OCI-LY7 (cell line): ENCODE measurements around the gene SMYD3. TPM values are rescaled to one million over a fixed set of nuclear protein-coding genes. Genes with fewer than 3 reads are reported as not detected.

Experiments
- BruUV-seq: library from RNA; stranded (reverse); fragments of 400-500 nt; replicated peaks from 2 replicates; lab custom pipeline; 2021; lab: Mats Ljungman, UMichigan
- CTCF ChIA-PET: fragments of 300-600 bp; sonication (Branson Sonifier 250); formaldehyde crosslinking; loops from one replicate; lab custom pipeline; 2022; ENCODE audit warnings: antibody characterized with exemption; ENCODE audit not compliant: unreplicated experiment; lab: Charles Lee
- POLR2A ChIA-PET: fragments of 300-600 bp; sonication (Branson Sonifier 250); formaldehyde crosslinking; loops from one replicate; lab custom pipeline; 2022; ENCODE audit warnings: antibody characterized with exemption; lab: Charles Lee
- DNase-seq: peaks from one replicate; pipeline ENCODE4 v3.0.0-alpha.2; 2015; ENCODE audit warnings: low spot score
- H2AFZ ChIP-seq: fragments of 200-600 bp; sonication (generic), shearing (Covaris generic); 2 replicates; pipeline ENCODE4 v1.6.1; 2014; ENCODE audit warnings: mild to moderate bottlenecking, antibody characterized with exemption, low read length, moderate library complexity
- H3K27ac ChIP-seq: fragments of 200-600 bp; sonication (generic); 2 replicates; pipeline ENCODE4 v1.5.1; 2014; ENCODE audit warnings: mixed run types, low read depth, mild to moderate bottlenecking, moderate library complexity, low read length, inconsistent platforms; ENCODE audit not compliant: poor library complexity, severe bottlenecking
- H3K36me3 ChIP-seq: fragments of 200-600 bp; sonication (generic); 2 replicates; pipeline ENCODE4 v1.6.1; 2014; ENCODE audit warnings: mild to moderate bottlenecking, antibody characterized with exemption, low read length, moderate library complexity, mixed read lengths; ENCODE audit not compliant: insufficient read depth
- H3K4me1 ChIP-seq: fragments of 200-600 bp; sonication (generic); 2 replicates; pipeline ENCODE4 v1.5.1; 2014; ENCODE audit warnings: mild to moderate bottlenecking, low read length; ENCODE audit not compliant: insufficient read depth, poor library complexity, severe bottlenecking
- H3K4me2 ChIP-seq: fragments of 200-600 bp; sonication (generic); 2 replicates; pipeline ENCODE4 v1.6.1; 2014; ENCODE audit warnings: mild to moderate bottlenecking, low read length
- H3K4me3 ChIP-seq: fragments of 200-600 bp; sonication (generic); 2 replicates; pipeline ENCODE4 v1.5.1; 2014; ENCODE audit warnings: mild to moderate bottlenecking, low read depth, low read length; ENCODE audit not compliant: poor library complexity, severe bottlenecking
- H3K79me2 ChIP-seq: fragments of 200-600 bp; sonication (generic); 2 replicates; pipeline ENCODE4 v1.6.1; 2016; ENCODE audit warnings: low read depth, mild to moderate bottlenecking, low read length, moderate library complexity, mixed read lengths; ENCODE audit not compliant: insufficient read depth
- H3K9me2 ChIP-seq: fragments of 200-600 bp; sonication (generic); 2 replicates; pipeline ENCODE4 v1.6.1; 2016; ENCODE audit warnings: mild to moderate bottlenecking, low read length, mixed read lengths; ENCODE audit not compliant: insufficient read depth
- H3K9me3 ChIP-seq: fragments of 200-600 bp; sonication (generic); 2 replicates; pipeline ENCODE4 v1.6.1; 2014; ENCODE audit warnings: mild to moderate bottlenecking, mixed run types, low read length, mixed read lengths
- H4K20me1 ChIP-seq: fragments of 200-600 bp; sonication (generic); 2 replicates; pipeline ENCODE4 v1.6.1; 2014; ENCODE audit warnings: mild to moderate bottlenecking, antibody characterized with exemption, low read length, moderate library complexity, mixed read lengths; ENCODE audit not compliant: insufficient read depth
- CTCF ChIP-seq: fragments of 200-600 bp; sonication (generic); conservative IDR thresholded peaks from 2 replicates; pipeline ENCODE4 v1.5.1; 2014; ENCODE audit warnings: mild to moderate bottlenecking, antibody characterized with exemption, low read length, moderate library complexity, mixed read lengths
- EZH2phosphoT487 ChIP-seq: fragments of 200-600 bp; sonication (generic); IDR thresholded peaks from 2 replicates; pipeline ENCODE4 v1.6.1; 2018; ENCODE audit warnings: low read depth, borderline replicate concordance, mild to moderate bottlenecking, mixed run types, antibody characterized with exemption, low read length, moderate library complexity, mixed read lengths
- intact Hi-C: fragments of 100-400 bp; cut with micrococcal nuclease; formaldehyde crosslinking; loops from one replicate; pipeline ENCODE4 v1.10.0; 2022; ENCODE audit not compliant: unreplicated experiment
- total RNA-seq, 2 experiments: library from RNA; depleted of rRNA in 1 of 2; stranded (reverse); fragments of >200 nt in 1 of 2; shearing (Covaris generic) in 1 of 2; gene quantifications; 2 replicates each; pipeline ENCODE4 v1.2.3, GENCODE V29; 2014 to 2022

The SMYD3 gene
- total RNA-seq, 2 experiments from 2014 or later, result 28.9 to 34.5 TPM

DNA sequence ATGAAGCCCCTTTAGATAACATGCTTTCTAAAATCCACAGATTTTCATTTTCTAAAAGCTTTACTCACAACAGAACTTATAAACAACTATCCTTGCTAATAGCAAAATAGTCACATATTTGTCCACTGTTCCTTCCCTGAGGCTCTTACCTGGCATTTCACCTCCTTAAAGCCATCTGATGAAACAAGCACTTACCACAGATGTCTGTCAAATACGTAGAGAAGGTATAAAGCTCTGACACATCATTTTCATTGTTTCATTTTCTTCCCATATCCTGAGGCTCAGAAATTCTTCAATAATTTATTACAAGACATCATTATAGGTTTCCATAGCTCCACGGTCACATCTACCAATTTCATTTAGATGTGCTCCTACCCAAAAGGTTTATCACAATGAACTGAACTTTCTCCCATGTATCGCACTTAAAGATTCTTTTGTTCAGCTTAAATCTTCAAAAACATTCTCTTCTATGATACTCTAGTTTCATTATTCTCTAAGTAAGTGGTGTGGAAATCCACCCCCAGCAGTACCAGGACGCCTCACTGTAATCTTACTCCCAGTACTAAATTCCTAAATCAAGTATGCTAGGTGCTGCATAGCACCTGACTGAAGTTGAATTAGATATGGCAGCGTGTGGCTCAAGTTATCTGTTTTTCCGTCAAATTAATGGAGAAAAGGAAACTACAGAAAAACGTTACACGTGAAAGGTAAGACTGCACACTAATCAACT lies 569.6 kb downstream of the SMYD3 start:
- no TSS peak for BruUV-seq
- H3K9me2 ChIP-seq, result no peaks in the 10 kb centered on the region
- H3K4me1 ChIP-seq, result no peaks in the 10 kb centered on the region
- no peaks in the 10 kb centered on the region for H3K79me2 ChIP-seq
- intact Hi-C loops, result no loop called here
- no peak overlapping the region for H3K27ac ChIP-seq
- no peaks in the 10 kb centered on the region for H4K20me1 ChIP-seq
- POLR2A ChIA-PET, result interaction anchor here (0.7 kb wide), 1 partner anchor 300 kb away, joined by 3 read pairs; no protein-coding TSS in a partner anchor
- TF ChIP-seq EZH2phosphoT487 (no peak), CTCF (no peak)
- H3K4me2 ChIP-seq, result no peak overlapping the region
- no peak for DNase-seq
- CTCF ChIA-PET, result no interaction called here
- no peaks in the 10 kb centered on the region for H3K36me3 ChIP-seq
- no peak overlapping the region for H2AFZ ChIP-seq
- no peaks in the 10 kb centered on the region for H3K9me3 ChIP-seq
- no peak overlapping the region for H3K4me3 ChIP-seq

DNA sequence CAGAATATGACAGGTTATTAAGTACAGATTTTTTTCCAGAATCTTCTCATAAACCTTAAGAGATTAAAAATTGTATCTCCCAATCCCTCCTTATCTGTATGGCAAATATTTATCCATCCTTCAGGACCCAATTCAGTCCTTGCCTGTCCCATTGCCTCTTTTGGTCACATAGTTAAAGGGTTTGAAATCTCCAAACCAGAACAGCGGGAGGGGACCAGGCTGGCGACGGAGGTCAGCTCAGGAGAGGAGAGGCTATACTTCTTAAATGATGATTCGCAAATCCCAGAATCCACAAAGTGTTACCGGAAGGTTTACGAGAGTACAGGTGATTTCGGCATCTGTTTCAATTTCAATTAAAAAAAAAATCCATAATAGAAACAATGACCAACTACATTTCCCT lies 572.7 kb downstream of the SMYD3 start:
- Histone ChIP-seq H2AFZ (no peak overlapping the region), H3K79me2 (no peaks in the 10 kb centered on the region), H3K4me1 (no peaks in the 10 kb centered on the region), H3K36me3 (no peaks in the 10 kb centered on the region), H4K20me1 (no peaks in the 10 kb centered on the region), H3K27ac (no peak overlapping the region), H3K9me2 (no peaks in the 10 kb centered on the region), H3K4me3 (no peak overlapping the region), H3K4me2 (no peak overlapping the region), H3K9me3 (no peaks in the 10 kb centered on the region)
- DNase-seq, result no peak
- POLR2A ChIA-PET, result no interaction called here
- no TSS peak for BruUV-seq
- intact Hi-C loops, result no loop called here
- CTCF ChIA-PET, result no interaction called here
- TF ChIP-seq CTCF (no peak), EZH2phosphoT487 (no peak)

DNA sequence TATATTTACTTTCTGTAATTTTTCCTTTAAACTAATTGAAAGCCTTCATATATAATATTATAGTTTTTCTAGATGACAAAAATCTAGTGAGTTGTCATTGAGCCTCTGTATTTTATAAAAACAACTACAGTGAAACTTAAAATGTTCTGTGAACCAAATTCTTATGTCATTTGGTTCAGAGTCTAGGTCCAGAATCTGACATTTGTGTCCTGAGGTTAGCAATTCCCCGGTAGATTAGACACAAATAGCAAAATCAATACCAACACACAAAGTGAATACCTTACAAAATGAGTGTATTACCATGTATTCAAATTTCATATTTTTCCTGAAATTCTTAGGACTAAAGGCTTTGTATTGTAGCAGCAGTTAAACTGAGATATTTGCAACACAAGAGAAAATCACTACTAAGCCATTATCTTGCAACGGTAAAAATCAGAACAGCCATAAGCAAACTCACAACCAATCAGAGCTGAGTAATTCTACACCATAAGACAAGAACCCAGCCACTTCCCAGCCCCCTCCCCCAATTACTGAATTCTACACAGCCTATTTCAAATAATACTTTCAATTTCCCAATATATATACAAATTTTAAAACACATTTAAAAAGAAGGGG lies 573.5 kb downstream of the SMYD3 start:
- H3K79me2 ChIP-seq, result no peaks in the 10 kb centered on the region
- CTCF ChIA-PET, result no interaction called here
- no peaks in the 10 kb centered on the region for H3K9me2 ChIP-seq
- H3K27ac ChIP-seq, result no peak overlapping the region
- H3K9me3 ChIP-seq, result no peaks in the 10 kb centered on the region
- H2AFZ ChIP-seq, result no peak overlapping the region
- H3K4me1 ChIP-seq, result no peaks in the 10 kb centered on the region
- POLR2A ChIA-PET, result no interaction called here
- intact Hi-C loops, result no loop called here
- no peak overlapping the region for H3K4me2 ChIP-seq
- H4K20me1 ChIP-seq, result no peaks in the 10 kb centered on the region
- no peak overlapping the region for H3K4me3 ChIP-seq
- BruUV-seq, result no TSS peak
- TF ChIP-seq CTCF (no peak), EZH2phosphoT487 (no peak)
- DNase-seq, result no peak
- H3K36me3 ChIP-seq, result no peaks in the 10 kb centered on the region
